HG03045 (cell line): ENCODE measurements around the gene MEGF8.
A peak's percentile ranks its signal among the peaks of the same experiment; 100 is the strongest.

Experiments used
- ATAC-seq: cut with Tn5 transposase; IDR thresholded peaks from one replicate; pipeline ENCODE4 v1.9.1; 2021; ENCODE audit warnings: mild to moderate bottlenecking, moderate library complexity; ENCODE audit not compliant: unreplicated experiment

Gene MEGF8

GRCh38 chr19:42378225-42379215 is 53.1 kb downstream of the MEGF8 start:
- ATAC-seq, result no peak

GRCh38 chr19:42380155-42380554 is 54.7 kb downstream of the MEGF8 start:
- ATAC-seq, result no peak

GRCh38 chr19:42386974-42387707 is 61.7 kb downstream of the MEGF8 start:
- ATAC-seq, result no peak

- ATAC-seq, result no peak
These were observed 63.5 kb downstream of the MEGF8 start for GRCh38 chr19:42388851-42389489.

GRCh38 chr19:42389899-42390298 is 64.5 kb downstream of the MEGF8 start, which contains the start of gene CNFN:
CNFN (minus strand) TSS chr19:42390297; CDS start chr19:42389037, 1,260 bp downstream.
- no peak for ATAC-seq

- no peak for ATAC-seq
These were observed 66.7 kb downstream of the MEGF8 start for GRCh38 chr19:42392165-42392564.

GRCh38 chr19:42394751-42395150 is 69.3 kb downstream of the MEGF8 start:
- no peak for ATAC-seq

- peak; percentile 95 for ATAC-seq
These were observed 71.2 kb downstream of the MEGF8 start for GRCh38 chr19:42396381-42397262.

- ATAC-seq, result no peak
These were observed 72.1 kb downstream of the MEGF8 start for GRCh38 chr19:42397263-42398166.

- no peak for ATAC-seq
These were observed 75.0 kb downstream of the MEGF8 start for GRCh38 chr19:42400404-42400803.

GRCh38 chr19:42401365-42402303 is 76.2 kb downstream of the MEGF8 start:
- ATAC-seq, result no peak

- no peak for ATAC-seq
These were observed 77.1 kb downstream of the MEGF8 start for GRCh38 chr19:42402376-42403116.

GRCh38 chr19:42403586-42403985 is 78.2 kb downstream of the MEGF8 start:
- ATAC-seq, result no peak

GRCh38 chr19:42406111-42406510 is 80.7 kb downstream of the MEGF8 start:
- ATAC-seq, result no peak

GRCh38 chr19:42407085-42407815 is 81.8 kb downstream of the MEGF8 start:
- ATAC-seq, result no peak

- no peak for ATAC-seq
These were observed 82.4 kb downstream of the MEGF8 start for GRCh38 chr19:42407816-42408175.

- ATAC-seq, result no peak
These were observed 84.0 kb downstream of the MEGF8 start for GRCh38 chr19:42409477-42409876.
